OCI-LY3 (cell line): ENCODE results near the gene SYT8.

ENCODE experiments used
- CTCF ChIP-seq: fragments of 200-600, 300-600 bp; sonication (generic); IDR thresholded peaks from 2 replicates; pipeline ENCODE4 v1.5.1; 2014; ENCODE audit warnings: antibody characterized with exemption, low read length, low read depth
- EZH2phosphoT487 ChIP-seq: fragments of 200-600 bp; shearing (Covaris generic); IDR thresholded peaks from 2 replicates; pipeline ENCODE4 v1.6.1; 2018; ENCODE audit warnings: antibody characterized with exemption, mixed run types, low read depth

GRCh38 chr11:1846453-1846932 lies 11.7 kb downstream of the SYT8 start:
- TF ChIP-seq CTCF (no peak), EZH2phosphoT487 (no peak)
